AG09319 (cell line): ENCODE measurements around the gene NEK11.

ENCODE experiments used
- DNase-seq: peaks from one replicate; pipeline ENCODE4 v3.0.0-alpha.2; 2010; ENCODE audit warnings: low read depth; ENCODE audit errors: extremely low read depth
- TF ChIP-seq, protein P1 (sequence below): IDR thresholded peaks from 2 replicates; pipeline ENCODE4 v1.5.1; 2011; ENCODE audit warnings: low read depth, mild to moderate bottlenecking, inconsistent platforms, low read length, moderate library complexity

Gene NEK11

GRCh38 chr3:131082871-131083863 is 56.5 kb downstream of the NEK11 start:
- DNase-seq, result no peak
- TF ChIP-seq, protein P1, sequence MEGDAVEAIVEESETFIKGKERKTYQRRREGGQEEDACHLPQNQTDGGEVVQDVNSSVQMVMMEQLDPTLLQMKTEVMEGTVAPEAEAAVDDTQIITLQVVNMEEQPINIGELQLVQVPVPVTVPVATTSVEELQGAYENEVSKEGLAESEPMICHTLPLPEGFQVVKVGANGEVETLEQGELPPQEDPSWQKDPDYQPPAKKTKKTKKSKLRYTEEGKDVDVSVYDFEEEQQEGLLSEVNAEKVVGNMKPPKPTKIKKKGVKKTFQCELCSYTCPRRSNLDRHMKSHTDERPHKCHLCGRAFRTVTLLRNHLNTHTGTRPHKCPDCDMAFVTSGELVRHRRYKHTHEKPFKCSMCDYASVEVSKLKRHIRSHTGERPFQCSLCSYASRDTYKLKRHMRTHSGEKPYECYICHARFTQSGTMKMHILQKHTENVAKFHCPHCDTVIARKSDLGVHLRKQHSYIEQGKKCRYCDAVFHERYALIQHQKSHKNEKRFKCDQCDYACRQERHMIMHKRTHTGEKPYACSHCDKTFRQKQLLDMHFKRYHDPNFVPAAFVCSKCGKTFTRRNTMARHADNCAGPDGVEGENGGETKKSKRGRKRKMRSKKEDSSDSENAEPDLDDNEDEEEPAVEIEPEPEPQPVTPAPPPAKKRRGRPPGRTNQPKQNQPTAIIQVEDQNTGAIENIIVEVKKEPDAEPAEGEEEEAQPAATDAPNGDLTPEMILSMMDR, result no peak

GRCh38 chr3:131091768-131092167 is 65.1 kb downstream of the NEK11 start:
- DNase-seq, result no peak
- TF ChIP-seq, protein P1, result no peak

DNA sequence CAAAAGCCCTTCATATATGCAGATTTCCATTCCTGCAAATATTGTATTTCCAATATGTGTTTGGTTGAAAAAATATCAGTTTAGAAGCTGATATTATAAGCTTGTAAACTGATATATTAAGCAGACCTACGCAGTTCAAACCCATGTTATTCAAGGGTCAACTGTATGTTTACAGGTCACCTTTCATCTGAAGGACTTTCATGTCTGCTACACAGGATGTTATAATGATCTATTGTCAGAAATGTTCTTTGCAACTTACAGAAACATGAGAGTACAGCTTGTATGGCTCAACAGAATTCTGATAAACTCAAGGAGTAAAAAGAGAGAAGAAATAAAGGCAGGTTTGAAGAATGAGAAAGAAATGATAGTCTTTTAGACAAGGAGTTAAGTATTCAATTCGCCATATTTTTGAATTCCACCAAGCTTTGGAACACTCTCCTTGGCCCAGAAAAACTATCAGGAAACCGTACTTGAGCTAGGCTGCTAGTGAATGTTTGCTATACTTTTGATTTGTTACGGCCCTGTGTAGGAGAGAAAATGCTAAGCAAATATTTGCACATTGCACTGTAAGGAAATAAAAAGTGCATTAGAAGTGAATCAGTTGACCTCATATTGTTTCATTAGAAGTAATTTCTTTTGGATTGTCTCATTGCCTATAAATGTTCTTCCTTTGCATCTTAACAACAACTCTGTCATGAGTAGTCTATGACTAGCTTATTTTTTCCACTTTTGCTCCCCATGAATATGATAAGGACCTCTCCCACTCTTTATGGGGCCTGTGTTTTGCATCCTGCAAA is 81.2 kb downstream of the NEK11 start:
- TF ChIP-seq, protein P1, result no peak
- DNase-seq, result no peak

DNA sequence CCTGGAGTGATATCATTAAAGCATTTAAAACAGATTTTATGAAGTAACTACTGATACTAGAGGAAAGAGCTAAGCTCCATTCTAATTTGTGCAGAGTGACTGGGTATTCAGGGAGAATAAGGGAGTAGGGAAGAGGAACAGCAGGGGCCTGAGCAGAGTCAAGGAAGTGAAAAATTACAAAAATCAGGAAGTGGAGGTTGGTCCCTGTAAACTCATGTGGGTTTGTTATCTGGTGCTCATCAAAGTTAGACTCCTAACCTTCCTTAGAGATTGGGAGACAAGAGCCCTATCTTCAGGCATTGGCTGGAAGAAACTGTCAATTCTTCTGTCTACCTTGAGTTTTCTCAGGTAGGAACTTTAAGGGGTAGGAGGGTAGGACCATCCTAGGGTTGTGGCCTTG is 82.5 kb downstream of the NEK11 start:
- no peak for DNase-seq
- TF ChIP-seq, protein P1, result no peak

- TF ChIP-seq, protein P1, result no peak
- no peak for DNase-seq
These were observed 83.4 kb downstream of the NEK11 start for GRCh38 chr3:131110087-131110486.

DNA sequence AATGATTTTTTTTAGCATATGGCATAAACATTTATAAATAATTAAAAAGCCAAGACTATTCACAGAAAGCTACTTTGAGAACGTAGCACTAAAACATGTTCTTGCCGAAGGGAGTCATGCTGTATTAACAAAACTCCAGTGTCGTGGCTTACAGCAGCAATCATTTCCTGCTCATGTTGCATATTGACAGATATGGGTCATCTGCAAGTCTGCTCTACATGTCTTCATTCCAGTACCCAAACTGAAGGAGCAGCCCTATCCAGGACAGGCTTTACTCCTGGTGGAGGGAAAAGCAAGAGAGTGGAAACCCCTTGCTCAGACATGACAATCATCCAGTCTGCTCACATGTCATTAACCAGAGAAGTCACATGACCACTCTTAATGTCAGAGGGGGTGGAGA is 87.6 kb downstream of the NEK11 start:
- no peak for DNase-seq
- TF ChIP-seq, protein P1, result no peak

DNA sequence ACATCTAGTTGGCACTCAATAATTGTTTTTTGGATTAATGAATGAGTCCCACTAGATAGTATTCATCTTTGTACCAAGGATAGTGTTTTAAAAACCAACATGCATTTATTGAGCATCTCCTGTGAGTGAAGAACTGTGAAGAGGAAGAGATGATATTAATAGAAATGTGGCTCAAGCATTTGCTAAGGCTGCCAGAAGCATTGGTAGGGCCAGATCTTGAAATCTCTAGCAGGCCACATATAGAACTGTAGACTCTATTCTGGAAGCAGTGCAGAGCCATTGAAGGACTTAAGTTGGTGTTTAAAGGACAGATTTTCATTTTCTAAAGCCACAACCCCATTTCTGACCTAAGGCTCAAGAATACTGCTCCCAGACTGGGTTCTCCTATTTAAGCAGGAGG is 99.0 kb downstream of the NEK11 start:
- DNase-seq, result no peak
- TF ChIP-seq, protein P1, result no peak
